ENCODE measurements around the gene ATP8A2.
"Not testable (repeated sequence)": the region's sequence is repeated elsewhere in the genome, so short reads cannot be mapped to it uniquely, and the experiment has no call there.

The ATP8A2 gene

DNA sequence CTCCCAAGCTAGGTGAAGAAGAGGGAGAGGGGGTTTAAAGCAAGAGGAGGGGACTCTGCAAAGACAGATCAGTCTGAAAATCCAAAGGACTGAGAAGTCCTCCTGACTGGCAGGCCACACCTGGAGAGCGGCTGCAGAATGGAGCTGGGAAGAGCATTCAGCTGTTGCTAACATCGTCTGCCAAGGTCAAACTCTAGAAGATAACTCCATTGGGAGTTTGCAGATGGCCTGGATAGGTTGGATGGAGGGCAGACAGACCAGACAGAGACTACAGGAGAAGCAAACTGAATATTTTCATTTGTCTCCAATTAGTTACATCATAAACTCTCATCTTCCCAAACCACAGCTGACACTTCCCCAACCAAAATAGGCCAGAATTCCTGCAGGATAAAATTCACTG lies 699.9 kb downstream of the ATP8A2 start:
- no peak overlapping the region for H3K4me3 ChIP-seq (ENCODE audit: control insufficient read depth, low read depth, low read length)
- TF ChIP-seq, protein P1, sequence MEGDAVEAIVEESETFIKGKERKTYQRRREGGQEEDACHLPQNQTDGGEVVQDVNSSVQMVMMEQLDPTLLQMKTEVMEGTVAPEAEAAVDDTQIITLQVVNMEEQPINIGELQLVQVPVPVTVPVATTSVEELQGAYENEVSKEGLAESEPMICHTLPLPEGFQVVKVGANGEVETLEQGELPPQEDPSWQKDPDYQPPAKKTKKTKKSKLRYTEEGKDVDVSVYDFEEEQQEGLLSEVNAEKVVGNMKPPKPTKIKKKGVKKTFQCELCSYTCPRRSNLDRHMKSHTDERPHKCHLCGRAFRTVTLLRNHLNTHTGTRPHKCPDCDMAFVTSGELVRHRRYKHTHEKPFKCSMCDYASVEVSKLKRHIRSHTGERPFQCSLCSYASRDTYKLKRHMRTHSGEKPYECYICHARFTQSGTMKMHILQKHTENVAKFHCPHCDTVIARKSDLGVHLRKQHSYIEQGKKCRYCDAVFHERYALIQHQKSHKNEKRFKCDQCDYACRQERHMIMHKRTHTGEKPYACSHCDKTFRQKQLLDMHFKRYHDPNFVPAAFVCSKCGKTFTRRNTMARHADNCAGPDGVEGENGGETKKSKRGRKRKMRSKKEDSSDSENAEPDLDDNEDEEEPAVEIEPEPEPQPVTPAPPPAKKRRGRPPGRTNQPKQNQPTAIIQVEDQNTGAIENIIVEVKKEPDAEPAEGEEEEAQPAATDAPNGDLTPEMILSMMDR (conservative IDR thresholded peaks at IDR 0.05; ENCODE audit: control insufficient read depth, insufficient read depth, low read depth, low read length), result no peak

DNA sequence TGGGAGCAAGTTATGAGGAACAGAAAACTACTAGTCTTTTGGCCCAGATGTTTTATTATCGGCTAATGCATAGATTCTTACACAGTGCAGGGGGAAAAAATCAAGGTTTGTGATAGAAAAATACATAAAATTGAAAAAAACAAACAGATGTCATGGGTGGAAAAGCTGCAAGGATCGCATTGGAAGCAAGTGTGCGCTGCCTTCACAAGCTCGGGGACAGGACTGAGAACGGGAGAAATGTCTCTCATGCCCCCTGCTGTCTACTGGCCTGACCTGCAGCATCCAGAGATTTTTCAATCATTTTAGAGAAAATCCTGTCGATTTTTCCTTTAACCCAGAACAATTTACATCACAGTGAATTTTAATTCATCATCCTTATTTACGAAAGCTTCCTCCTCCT lies 700.6 kb downstream of the ATP8A2 start:
- H3K4me3 ChIP-seq (ENCODE audit: control insufficient read depth, low read depth, low read length); DNase-seq (ENCODE audit: low read depth): not testable (repeated sequence)

More for the DNA sequence above, 699.9 kb downstream of the ATP8A2 start:
- DNase-seq (ENCODE audit: low read depth), result no peak

DNA sequence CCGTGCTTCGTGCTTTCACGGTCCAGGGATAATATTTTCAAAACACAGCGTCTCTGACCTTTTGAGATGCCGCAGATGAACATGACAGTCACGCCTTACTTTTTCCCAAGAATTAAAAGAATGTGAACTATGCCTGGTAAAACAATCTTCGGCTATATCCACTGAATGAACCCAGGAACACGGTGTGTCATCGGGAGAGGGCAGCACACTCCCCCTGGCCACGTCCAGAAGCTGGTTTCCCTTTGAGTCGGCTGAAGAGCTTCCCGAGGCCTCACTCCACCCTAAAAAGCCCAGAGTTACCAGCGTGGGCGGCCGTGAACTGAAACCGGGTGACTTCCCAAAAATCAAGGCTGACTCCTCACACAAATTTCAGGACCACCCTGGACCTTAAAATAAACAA lies 702.9 kb downstream of the ATP8A2 start:
- DNase-seq (ENCODE audit: low read depth), result no peak
- TF ChIP-seq, protein P1 (conservative IDR thresholded peaks at IDR 0.05; ENCODE audit: control insufficient read depth, insufficient read depth, low read depth, low read length), result no peak
- H3K4me3 ChIP-seq (ENCODE audit: control insufficient read depth, low read depth, low read length), result no peak overlapping the region
